Measurements from ENCODE around the gene EVA1C.

DNA sequence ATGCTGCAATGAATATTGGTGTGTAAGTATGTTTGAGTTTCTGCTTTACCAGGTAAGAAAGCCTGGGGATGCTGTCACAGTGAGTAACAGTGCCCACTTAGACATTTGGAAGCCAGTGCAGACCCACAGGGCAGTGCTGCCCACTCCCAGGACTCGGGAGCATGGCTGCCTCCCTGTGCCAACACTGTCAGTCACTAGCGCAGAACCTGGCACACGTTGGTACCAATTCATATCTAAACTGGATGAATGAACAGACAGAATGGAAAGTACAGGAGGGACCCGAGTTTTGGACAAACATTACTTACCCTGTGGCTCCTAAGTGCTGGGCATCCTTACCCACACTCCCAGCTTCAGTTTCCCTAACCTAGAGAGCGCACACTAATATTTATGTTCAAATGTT, 1.6 kb upstream of the EVA1C start:
- TF ChIP-seq, protein P1, sequence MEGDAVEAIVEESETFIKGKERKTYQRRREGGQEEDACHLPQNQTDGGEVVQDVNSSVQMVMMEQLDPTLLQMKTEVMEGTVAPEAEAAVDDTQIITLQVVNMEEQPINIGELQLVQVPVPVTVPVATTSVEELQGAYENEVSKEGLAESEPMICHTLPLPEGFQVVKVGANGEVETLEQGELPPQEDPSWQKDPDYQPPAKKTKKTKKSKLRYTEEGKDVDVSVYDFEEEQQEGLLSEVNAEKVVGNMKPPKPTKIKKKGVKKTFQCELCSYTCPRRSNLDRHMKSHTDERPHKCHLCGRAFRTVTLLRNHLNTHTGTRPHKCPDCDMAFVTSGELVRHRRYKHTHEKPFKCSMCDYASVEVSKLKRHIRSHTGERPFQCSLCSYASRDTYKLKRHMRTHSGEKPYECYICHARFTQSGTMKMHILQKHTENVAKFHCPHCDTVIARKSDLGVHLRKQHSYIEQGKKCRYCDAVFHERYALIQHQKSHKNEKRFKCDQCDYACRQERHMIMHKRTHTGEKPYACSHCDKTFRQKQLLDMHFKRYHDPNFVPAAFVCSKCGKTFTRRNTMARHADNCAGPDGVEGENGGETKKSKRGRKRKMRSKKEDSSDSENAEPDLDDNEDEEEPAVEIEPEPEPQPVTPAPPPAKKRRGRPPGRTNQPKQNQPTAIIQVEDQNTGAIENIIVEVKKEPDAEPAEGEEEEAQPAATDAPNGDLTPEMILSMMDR (conservative IDR thresholded peaks at IDR 0.05 in 1 of 2, IDR thresholded peaks at IDR 0.05 in 1 of 2; ENCODE audit: extremely low read depth in 1 of 2, insufficient read depth in 1 of 2, low read depth in 1 of 2, low read length in 2 of 2) = no peak
- TF ChIP-seq EZH2 (IDR thresholded peaks at IDR 0.05; ENCODE audit: borderline replicate concordance, low read length) = no peak
